ENCODE results near the gene CHST8. TPM values are rescaled to one million over a fixed set of nuclear protein-coding genes. Genes with fewer than 3 reads are reported as not detected.
"Not testable (repeated sequence)": the region's sequence is repeated elsewhere in the genome, so short reads cannot be mapped to it uniquely, and the experiment has no call there.

Gene CHST8
- not detected in 2 replicates for total RNA-seq (2014; rRNA removed; shearing (Covaris generic); ENCODE audit: low replicate concordance)

- peak; percentile 45 for DNase-seq
- Histone ChIP-seq H3K27me3 (peaks cover 69% of the 10 kb centered on the region), H3K4me3 (peak within 1 kb of the TSS; percentile 22; the same call in 1 of the 2 replicates), H3K9me3 (no peaks in the 10 kb centered on the region), H3K36me3 (no peaks in the 10 kb centered on the region)
These were observed at the start of gene CHST8 for GRCh38 chr19:33621811-33622504. Gene CHST8 (plus strand): TSS chr19:33621953. CDS start chr19:33689262, 67,309 bp downstream.

- DNase-seq, result no peak
- Histone ChIP-seq H3K36me3 (no peaks in the 10 kb centered on the region), H3K27me3 (peaks cover 3% of the 10 kb centered on the region; the same call in 1 of the 2 replicates), H3K9me3 (peaks cover 15% of the 10 kb centered on the region), H3K4me3 (no peak overlapping the region)
These were observed 48.8 kb upstream of the CHST8 start for GRCh38 chr19:33572929-33573328.

GRCh38 chr19:33574824-33575223, 46.9 kb upstream of the CHST8 start:
- H3K4me3 ChIP-seq, result no peak overlapping the region
- no peaks in the 10 kb centered on the region for H3K36me3 ChIP-seq
- DNase-seq, result no peak
- peaks cover 15% of the 10 kb centered on the region for H3K9me3 ChIP-seq
- peaks cover 3% of the 10 kb centered on the region; the same call in 1 of the 2 replicates for H3K27me3 ChIP-seq

- H3K27me3 ChIP-seq, result no peaks in the 10 kb centered on the region
- H3K9me3 ChIP-seq, result peaks cover 13% of the 10 kb centered on the region
- no peak overlapping the region for H3K4me3 ChIP-seq
- H3K36me3 ChIP-seq, result no peaks in the 10 kb centered on the region
- DNase-seq, result no peak
These were observed 43.1 kb upstream of the CHST8 start for GRCh38 chr19:33578697-33579096.

- DNase-seq, result no peak
- no peak overlapping the region for H3K4me3 ChIP-seq
These were observed 41.6 kb upstream of the CHST8 start for GRCh38 chr19:33580026-33580644.

GRCh38 chr19:33580645-33581037, 41.1 kb upstream of the CHST8 start:
- H3K4me3 ChIP-seq, result no peak overlapping the region
- no peaks in the 10 kb centered on the region for H3K27me3 ChIP-seq
- no peak for DNase-seq
- no peaks in the 10 kb centered on the region for H3K36me3 ChIP-seq
- no peaks in the 10 kb centered on the region for H3K9me3 ChIP-seq

More at GRCh38 chr19:33580026-33580644, 41.6 kb upstream of the CHST8 start:
- Histone ChIP-seq H3K9me3 (no peaks in the 10 kb centered on the region; the same call in 1 of the 2 replicates), H3K36me3 (no peaks in the 10 kb centered on the region), H3K27me3 (no peaks in the 10 kb centered on the region)

- Histone ChIP-seq H3K9me3 (peaks cover 5% of the 10 kb centered on the region; the same call in 1 of the 2 replicates), H3K27me3 (no peaks in the 10 kb centered on the region), H3K36me3 (no peaks in the 10 kb centered on the region), H3K4me3 (no peak overlapping the region)
- DNase-seq, result no peak
These were observed 38.8 kb upstream of the CHST8 start for GRCh38 chr19:33582914-33583313.

GRCh38 chr19:33587150-33587549, 34.6 kb upstream of the CHST8 start:
- DNase-seq, result no peak
- Histone ChIP-seq H3K9me3 (peaks cover 5% of the 10 kb centered on the region; the same call in 1 of the 2 replicates), H3K4me3 (no peak overlapping the region), H3K36me3 (no peaks in the 10 kb centered on the region), H3K27me3 (no peaks in the 10 kb centered on the region)

- Histone ChIP-seq H3K36me3 (no peaks in the 10 kb centered on the region), H3K27me3 (no peaks in the 10 kb centered on the region; the same call in 1 of the 2 replicates), H3K4me3 (no peak overlapping the region), H3K9me3 (peaks cover 5% of the 10 kb centered on the region)
- no peak for DNase-seq
These were observed 31.5 kb upstream of the CHST8 start for GRCh38 chr19:33590224-33590623.

- no peak overlapping the region for H3K4me3 ChIP-seq
- no peak for DNase-seq
- no peaks in the 10 kb centered on the region for H3K36me3 ChIP-seq
- no peaks in the 10 kb centered on the region; the same call in 1 of the 2 replicates for H3K9me3 ChIP-seq
- H3K27me3 ChIP-seq, result no peaks in the 10 kb centered on the region; the same call in 1 of the 2 replicates
These were observed 26.0 kb upstream of the CHST8 start for GRCh38 chr19:33595783-33596182.

- Histone ChIP-seq H3K27me3 (peaks cover 4% of the 10 kb centered on the region), H3K36me3 (no peaks in the 10 kb centered on the region), H3K4me3 (no peak overlapping the region), H3K9me3 (peaks cover 14% of the 10 kb centered on the region)
- no peak for DNase-seq
These were observed 20.2 kb upstream of the CHST8 start for GRCh38 chr19:33601583-33601982.

GRCh38 chr19:33602576-33603204, 19.1 kb upstream of the CHST8 start:
- no peaks in the 10 kb centered on the region for H3K36me3 ChIP-seq
- no peak for DNase-seq
- H3K27me3 ChIP-seq, result peaks cover 9% of the 10 kb centered on the region
- peaks cover 14% of the 10 kb centered on the region for H3K9me3 ChIP-seq
- H3K4me3 ChIP-seq, result no peak overlapping the region

- H3K27me3 ChIP-seq, result peaks cover 15% of the 10 kb centered on the region
- H3K9me3 ChIP-seq, result peaks cover 14% of the 10 kb centered on the region
- H3K36me3 ChIP-seq, result no peaks in the 10 kb centered on the region
- no peak overlapping the region for H3K4me3 ChIP-seq
- DNase-seq, result no peak
These were observed 18.4 kb upstream of the CHST8 start for GRCh38 chr19:33603377-33603776.

GRCh38 chr19:33604651-33605050, 17.1 kb upstream of the CHST8 start:
- no peaks in the 10 kb centered on the region for H3K36me3 ChIP-seq
- DNase-seq, result no peak
- H3K4me3 ChIP-seq, result no peak overlapping the region
- H3K9me3 ChIP-seq, result peaks cover 14% of the 10 kb centered on the region
- H3K27me3 ChIP-seq, result peaks cover 15% of the 10 kb centered on the region

GRCh38 chr19:33605803-33606295, 15.9 kb upstream of the CHST8 start:
- Histone ChIP-seq H3K27me3 (peaks cover 15% of the 10 kb centered on the region), H3K9me3 (peaks cover 14% of the 10 kb centered on the region)
- not testable (repeated sequence) for H3K4me3 ChIP-seq, H3K36me3 ChIP-seq, DNase-seq

- Histone ChIP-seq H3K9me3 (peaks cover 9% of the 10 kb centered on the region), H3K4me3 (no peak overlapping the region), H3K36me3 (no peaks in the 10 kb centered on the region), H3K27me3 (peaks cover 15% of the 10 kb centered on the region)
- no peak for DNase-seq
These were observed 15.2 kb upstream of the CHST8 start for GRCh38 chr19:33606556-33606955.

- no peak for DNase-seq
- H3K9me3 ChIP-seq, result no peaks in the 10 kb centered on the region; the same call in none of the 2 replicates
These were observed 12.4 kb upstream of the CHST8 start for GRCh38 chr19:33609353-33609752.

More at GRCh38 chr19:33609353-33609752, 12.4 kb upstream of the CHST8 start:
- Histone ChIP-seq H3K27me3 (peaks cover 25% of the 10 kb centered on the region), H3K36me3 (no peaks in the 10 kb centered on the region), H3K4me3 (no peak overlapping the region)

Measured in MG63 (cell line).